ENCODE data around the gene TST. TPM values are rescaled to one million over a fixed set of nuclear protein-coding genes. Genes with fewer than 3 reads are reported as not detected.

Gene TST
- polyA plus RNA-seq, 1 donor (not counting 4 experiments of a cell fraction or from before 2014, with no cell fraction given): 19.9 TPM

DNA sequence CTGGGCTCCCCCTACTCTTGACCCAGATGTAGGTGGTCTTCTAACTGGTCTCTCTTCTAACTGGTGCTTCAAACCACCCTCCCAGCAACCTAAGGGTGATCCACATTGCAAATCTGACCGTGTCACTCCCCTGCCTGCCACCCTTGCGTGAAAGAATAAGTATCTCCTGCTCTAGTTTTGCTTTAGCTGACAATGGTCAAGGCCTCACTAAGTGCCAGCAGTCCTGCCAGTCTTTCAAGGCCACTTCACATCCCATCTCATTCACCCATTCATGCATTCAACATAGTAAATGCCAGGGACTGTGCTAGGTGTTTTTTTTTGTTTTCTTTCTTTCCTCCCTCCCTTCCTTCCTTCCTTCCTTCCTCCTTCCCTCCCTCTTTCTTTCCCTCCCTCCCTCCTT, 30.0 kb upstream of the TST start:
- TF ChIP-seq, protein P1, sequence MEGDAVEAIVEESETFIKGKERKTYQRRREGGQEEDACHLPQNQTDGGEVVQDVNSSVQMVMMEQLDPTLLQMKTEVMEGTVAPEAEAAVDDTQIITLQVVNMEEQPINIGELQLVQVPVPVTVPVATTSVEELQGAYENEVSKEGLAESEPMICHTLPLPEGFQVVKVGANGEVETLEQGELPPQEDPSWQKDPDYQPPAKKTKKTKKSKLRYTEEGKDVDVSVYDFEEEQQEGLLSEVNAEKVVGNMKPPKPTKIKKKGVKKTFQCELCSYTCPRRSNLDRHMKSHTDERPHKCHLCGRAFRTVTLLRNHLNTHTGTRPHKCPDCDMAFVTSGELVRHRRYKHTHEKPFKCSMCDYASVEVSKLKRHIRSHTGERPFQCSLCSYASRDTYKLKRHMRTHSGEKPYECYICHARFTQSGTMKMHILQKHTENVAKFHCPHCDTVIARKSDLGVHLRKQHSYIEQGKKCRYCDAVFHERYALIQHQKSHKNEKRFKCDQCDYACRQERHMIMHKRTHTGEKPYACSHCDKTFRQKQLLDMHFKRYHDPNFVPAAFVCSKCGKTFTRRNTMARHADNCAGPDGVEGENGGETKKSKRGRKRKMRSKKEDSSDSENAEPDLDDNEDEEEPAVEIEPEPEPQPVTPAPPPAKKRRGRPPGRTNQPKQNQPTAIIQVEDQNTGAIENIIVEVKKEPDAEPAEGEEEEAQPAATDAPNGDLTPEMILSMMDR (optimal IDR thresholded peaks at IDR 0.05 in 1 of 3, IDR thresholded peaks at IDR 0.05 in 1 of 3, conservative IDR thresholded peaks at IDR 0.05 in 1 of 3; ENCODE audit: extremely low read depth in 1 of 3, insufficient read depth in 2 of 3, low read length in 3 of 3): no peak
- TF ChIP-seq EZH2 (IDR thresholded peaks at IDR 0.05; ENCODE audit: low read length): no peak

DNA sequence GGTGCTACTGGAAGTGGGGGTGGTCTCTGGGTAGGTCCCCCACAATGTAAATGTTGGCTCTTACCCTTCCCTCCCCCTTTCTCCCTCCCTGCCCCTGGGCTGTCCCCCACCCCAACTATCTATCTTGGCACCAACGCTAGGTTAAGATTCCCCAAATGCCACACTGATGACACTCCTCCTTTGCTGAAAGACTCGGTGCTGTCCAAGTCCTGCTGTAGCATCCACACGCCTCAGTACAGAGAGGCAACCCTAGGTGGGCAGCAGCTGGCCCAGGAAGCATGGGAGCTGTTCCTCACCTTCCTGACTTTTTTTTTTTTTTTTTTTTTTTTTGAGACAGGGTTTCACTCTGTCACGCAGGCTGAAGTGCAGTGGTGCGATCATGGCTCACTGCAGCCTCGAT, 28.9 kb upstream of the TST start:
- no peak overlapping the region for H3K4me3 ChIP-seq (ENCODE audit: control insufficient read depth in 2 of 3, extremely low read depth in 1 of 3, insufficient read depth in 2 of 3, low read depth in 1 of 3, low read length in 3 of 3)
- no peaks in the 10 kb centered on the region for H4K20me1 ChIP-seq (ENCODE audit: control insufficient read depth, extremely low read depth, insufficient read depth, low read length)
- no peak overlapping the region for H3K9ac ChIP-seq (ENCODE audit: control insufficient read depth, extremely low read depth, insufficient read depth, low read length)
- FAIRE-seq: no peak
- H3K27ac ChIP-seq (ENCODE audit: control insufficient read depth, insufficient read depth, low read length): no peak overlapping the region
- no peaks in the 10 kb centered on the region for H3K79me2 ChIP-seq (ENCODE audit: control insufficient read depth, insufficient read depth, low read length)
- H3K36me3 ChIP-seq (ENCODE audit: control insufficient read depth in 2 of 2, extremely low read depth in 1 of 2, insufficient read depth in 2 of 2, low read length in 2 of 2): no peaks in the 10 kb centered on the region
- no peak for DNase-seq (ENCODE audit: low read depth, low spot score)
- H3K27me3 ChIP-seq (ENCODE audit: control insufficient read depth, extremely low read depth, insufficient read depth, low read length): no peaks in the 10 kb centered on the region
- TF ChIP-seq EZH2 (IDR thresholded peaks at IDR 0.05; ENCODE audit: low read length): no peak
- TF ChIP-seq, protein P1 (optimal IDR thresholded peaks at IDR 0.05 in 1 of 3, IDR thresholded peaks at IDR 0.05 in 1 of 3, conservative IDR thresholded peaks at IDR 0.05 in 1 of 3; ENCODE audit: extremely low read depth in 1 of 3, insufficient read depth in 2 of 3, low read length in 3 of 3): no peak
- H3K9me1 ChIP-seq (ENCODE audit: control insufficient read depth, extremely low read depth, insufficient read depth, low read length): no peaks in the 10 kb centered on the region
- no peak overlapping the region for H2AFZ ChIP-seq (ENCODE audit: control insufficient read depth, low read length)
- no peak overlapping the region for H3K4me2 ChIP-seq (ENCODE audit: control insufficient read depth, extremely low read depth, insufficient read depth, low read depth, low read length)
- H3K4me1 ChIP-seq (ENCODE audit: control insufficient read depth, extremely low read depth, insufficient read depth, low read length): peaks cover 10% of the 10 kb centered on the region
- no peaks in the 10 kb centered on the region for H3K9me3 ChIP-seq (ENCODE audit: control insufficient read depth, low read depth, low read length)
- dilution Hi-C loops (cut with MboI; ENCODE audit: extremely low pct_ligation_motif_present, low sequenced_read_pairs): no loop called here

More for the DNA sequence above, 30.0 kb upstream of the TST start:
- peaks cover 10% of the 10 kb centered on the region for H3K4me1 ChIP-seq (ENCODE audit: control insufficient read depth, extremely low read depth, insufficient read depth, low read length)
- no peak overlapping the region for H3K9ac ChIP-seq (ENCODE audit: control insufficient read depth, extremely low read depth, insufficient read depth, low read length)
- H3K27me3 ChIP-seq (ENCODE audit: control insufficient read depth, extremely low read depth, insufficient read depth, low read length): no peaks in the 10 kb centered on the region
- H2AFZ ChIP-seq (ENCODE audit: control insufficient read depth, low read length): no peak overlapping the region
- no peaks in the 10 kb centered on the region for H3K36me3 ChIP-seq (ENCODE audit: control insufficient read depth in 2 of 2, extremely low read depth in 1 of 2, insufficient read depth in 2 of 2, low read length in 2 of 2)
- dilution Hi-C loops (cut with MboI; ENCODE audit: extremely low pct_ligation_motif_present, low sequenced_read_pairs): no loop called here
- FAIRE-seq (no peak), DNase-seq (ENCODE audit: low read depth, low spot score) (no peak)
- H3K9me1 ChIP-seq (ENCODE audit: control insufficient read depth, extremely low read depth, insufficient read depth, low read length): no peaks in the 10 kb centered on the region
- no peak overlapping the region for H3K4me2 ChIP-seq (ENCODE audit: control insufficient read depth, extremely low read depth, insufficient read depth, low read depth, low read length)
- no peaks in the 10 kb centered on the region for H3K9me3 ChIP-seq (ENCODE audit: control insufficient read depth, low read depth, low read length)
- no peaks in the 10 kb centered on the region for H3K79me2 ChIP-seq (ENCODE audit: control insufficient read depth, insufficient read depth, low read length)
- H3K27ac ChIP-seq (ENCODE audit: control insufficient read depth, insufficient read depth, low read length): no peak overlapping the region
- H3K4me3 ChIP-seq (ENCODE audit: control insufficient read depth in 2 of 3, extremely low read depth in 1 of 3, insufficient read depth in 2 of 3, low read depth in 1 of 3, low read length in 3 of 3): no peak overlapping the region
- H4K20me1 ChIP-seq (ENCODE audit: control insufficient read depth, extremely low read depth, insufficient read depth, low read length): no peaks in the 10 kb centered on the region
